Psoas muscle (tissue), 8 donors: ENCODE data around the gene TTC29. TPM values are rescaled to one million over a fixed set of nuclear protein-coding genes. Genes with fewer than 3 reads are reported as not detected.

Experiments used
- ATAC-seq, 4 donors: fragments of 200-7000 bp; cut with Tn5 transposase; one replicate each; pipeline ENCODE4 v1.9.1; 2020; ENCODE audit warnings: moderate library complexity in 3 of 4, mild to moderate bottlenecking in 2 of 4
- DNase-seq, 2 donors: peaks; one replicate each; pipeline ENCODE4 v3.0.0-alpha.2; 2020
- H3K27ac ChIP-seq: fragments of 200-600 bp; one replicate; pipeline ENCODE4 v1.8.0; 2022
- H3K27me3 ChIP-seq, 3 donors: fragments of 200-600 bp in 1 of 3; one replicate each; pipeline versions ENCODE4 v1.6.1 to v1.8.0; 2013 to 2022; ENCODE audit warnings: low read length in 2 of 3, mild to moderate bottlenecking in 2 of 3, moderate library complexity in 1 of 3; ENCODE audit not compliant: insufficient read depth in 3 of 3
- H3K36me3 ChIP-seq, 2 donors: fragments of 200-600 bp in 1 of 2; one replicate each; pipeline versions ENCODE4 v1.6.1 to v1.8.0; 2013 to 2022; ENCODE audit warnings: low read depth in 1 of 2, mild to moderate bottlenecking in 1 of 2, moderate library complexity in 1 of 2; ENCODE audit not compliant: insufficient read depth in 1 of 2
- H3K4me1 ChIP-seq: fragments of 200-600 bp; one replicate; pipeline ENCODE4 v1.8.0; 2022
- H3K4me3 ChIP-seq: fragments of 200-600 bp; one replicate; pipeline ENCODE4 v1.8.0; 2022; ENCODE audit warnings: mild to moderate bottlenecking
- H3K9me3 ChIP-seq: fragments of 200-600 bp; one replicate; pipeline ENCODE4 v1.8.0; 2022
- CTCF ChIP-seq: fragments of 200-600 bp; IDR thresholded peaks from one replicate; pipeline ENCODE4 v1.8.0; 2022; ENCODE audit warnings: antibody characterized with exemption
- WGBS, 3 donors: extraction: QIAGEN DNeasy Blood & Tissue Kit; methylation state at CpG; one replicate each; pipeline versions ENCODE4 v1.1.6 to v1.1.7; 2013; 5-methylcytosine and 5-hydroxymethylcytosine counted together
- intact Hi-C, 2 donors: fragments of 100-400 bp; cut with DNase I; formaldehyde crosslinking; loops; one replicate each; pipeline versions ENCODE4 v1.11.0 to v1.14.2; 2022
- polyA plus RNA-seq, 3 donors: library from polyadenylated mRNA; stranded (reverse); fragments of 200-250 nt; gene quantifications; one replicate each; pipeline ENCODE4 v1.2.3, GENCODE V29; 2013
- total RNA-seq, 4 donors: library from RNA; stranded (reverse); fragmentation: NEBNext Ultra II Directional in 2 of 4; extraction: Animal tissue kit (Norgen Biotek cat#: 25700) in 2 of 4; gene quantifications; one replicate each; pipeline versions ENCODE4 v1.2.1 to v1.2.4, GENCODE V29; 2021 to 2023
- donor health status: healthy with polysubstance abuse.
- donor health status: DM: no; HTN: no; CAD: no; lungs with moderate emphysema.
- donor health status: Bipolar disorder and iron deficiency.
- donor health status: healthy.
- donor health status: DM: yes; HTN: yes; CAD: no.
- donor health status: DM: no; HTN: no; CAD: no.
- donor health status: DM: no; HTN: no; CAD: no.
- donor health status: DM: yes; HTN: yes; CAD: no.

TTC29 gene
- total and polyA plus RNA-seq, 7 donors = 0.03 TPM; not detected in 6

GRCh38 chr4:146975527-146975926, 29.9 kb upstream of the TTC29 start:
- Histone ChIP-seq H3K4me1 (no peaks in the 10 kb centered on the region), H3K36me3 (no peaks in the 10 kb centered on the region), H3K27ac (no peak overlapping the region), H3K4me3 (no peak overlapping the region), H3K27me3 (peaks cover 0 to 5% (median 0%) of the 10 kb centered on the region in 3 donors), H3K9me3 (no peaks in the 10 kb centered on the region)
- TF ChIP-seq CTCF = no peak
- intact Hi-C loops = no loop called here
- ATAC-seq (no peak), DNase-seq (no peak)
- 40 to 53% (median 44%) methylated on average over 1 of the region's 1 CpG for WGBS, 3 donors

GRCh38 chr4:146975036-146975435, 29.4 kb upstream of the TTC29 start:
- Histone ChIP-seq H3K9me3 (no peaks in the 10 kb centered on the region), H3K4me1 (no peaks in the 10 kb centered on the region), H3K27ac (no peak overlapping the region), H3K4me3 (no peak overlapping the region), H3K27me3 (peaks cover 0 to 5% (median 0%) of the 10 kb centered on the region in 3 donors), H3K36me3 (no peaks in the 10 kb centered on the region)
- ATAC-seq = no peak
- no peak for TF ChIP-seq CTCF
- intact Hi-C loops = no loop called here
- WGBS, 3 donors = 88 to 93% (median 90%) methylated on average over 3 of the region's 3 CpGs
- no peak for DNase-seq

GRCh38 chr4:146972036-146972435, 26.4 kb upstream of the TTC29 start:
- no peak for TF ChIP-seq CTCF
- DNase-seq = no peak
- Histone ChIP-seq H3K27me3 (peaks cover 0 to 3% (median 0%) of the 10 kb centered on the region in 3 donors), H3K36me3 (no peaks in the 10 kb centered on the region), H3K9me3 (no peaks in the 10 kb centered on the region), H3K27ac (no peak overlapping the region), H3K4me1 (no peaks in the 10 kb centered on the region), H3K4me3 (no peak overlapping the region)
- intact Hi-C loops = no loop called here
- no peak for ATAC-seq
- 75 to 85% (median 79%) methylated on average over 5 of the region's 5 CpGs for WGBS, 3 donors

- 71 to 77% (median 72%) methylated on average over 1 of the region's 1 CpG for WGBS, 3 donors
- H3K4me1 ChIP-seq = no peaks in the 10 kb centered on the region
- no peak for DNase-seq
- no peaks in the 10 kb centered on the region for H3K9me3 ChIP-seq
- no peak overlapping the region for H3K27ac ChIP-seq
- H3K4me3 ChIP-seq = no peak overlapping the region
- intact Hi-C loops = no loop called here
- no peaks in the 10 kb centered on the region for H3K36me3 ChIP-seq
- no peak for TF ChIP-seq CTCF
- no peak for ATAC-seq
- no peaks in the 10 kb centered on the region for H3K27me3 ChIP-seq
These were observed 23.5 kb upstream of the TTC29 start for GRCh38 chr4:146969126-146969525.

GRCh38 chr4:146960634-146961033, 15.0 kb upstream of the TTC29 start:
- no peak for ATAC-seq
- 23 to 46% (median 42%) methylated on average over 2 of the region's 2 CpGs for WGBS, 3 donors

More at GRCh38 chr4:146960634-146961033, 15.0 kb upstream of the TTC29 start:
- H3K9me3 ChIP-seq = no peaks in the 10 kb centered on the region
- H3K36me3 ChIP-seq = no peaks in the 10 kb centered on the region
- TF ChIP-seq CTCF = no peak
- no peaks in the 10 kb centered on the region for H3K4me1 ChIP-seq
- no peak overlapping the region for H3K4me3 ChIP-seq
- H3K27ac ChIP-seq = no peak overlapping the region
- intact Hi-C loops = no loop called here
- no peak for DNase-seq
- no peaks in the 10 kb centered on the region for H3K27me3 ChIP-seq
